ENCODE results near the gene EHF.

The EHF gene

GRCh38 chr11:34601609-34602008 is 19.3 kb upstream of the EHF start:
- no peak overlapping the region for H2AFZ ChIP-seq (ENCODE audit: low read length)
- H2BK12ac ChIP-seq (ENCODE audit: low read length) = no peak overlapping the region
- no peak overlapping the region for H3K23ac ChIP-seq (ENCODE audit: low read depth, low read length, poor library complexity)
- no peak overlapping the region for H3K4me3 ChIP-seq (ENCODE audit: low read length in 2 of 2)
- H3K4ac ChIP-seq (ENCODE audit: low read length) = no peak overlapping the region
- no peak for DNase-seq (ENCODE audit: low spot score)
- no peak overlapping the region for H3K18ac ChIP-seq (ENCODE audit: low read length)
- no peak overlapping the region for H2BK5ac ChIP-seq (ENCODE audit: low read length)
- H3K79me1 ChIP-seq (ENCODE audit: low read depth, low read length) = no peaks in the 10 kb centered on the region
- H3K9me3 ChIP-seq (replicated peaks in 1 of 2; ENCODE audit: control insufficient read depth in 2 of 2, insufficient read depth in 1 of 2, low read depth in 1 of 2, low read length in 2 of 2) = no peaks in the 10 kb centered on the region
- no peak overlapping the region for H3K14ac ChIP-seq (ENCODE audit: low read length)
- no peak overlapping the region for H2BK120ac ChIP-seq (ENCODE audit: low read depth, low read length)
- H2BK15ac ChIP-seq (ENCODE audit: low read length) = no peak overlapping the region
- no peaks in the 10 kb centered on the region for H3K36me3 ChIP-seq (replicated peaks in 1 of 2; ENCODE audit: control insufficient read depth in 2 of 2, insufficient read depth in 2 of 2, low read length in 2 of 2)
- H3K27ac ChIP-seq (replicated peaks; ENCODE audit: low read length) = no peak overlapping the region
- no CpG with 5 or more reads among the region's 5 CpGs for WGBS, 2 donors (ENCODE audit: extremely low coverage in 2 of 2, insufficient read length in 2 of 2, insufficient replicate concordance in 1 of 2)
- peaks cover 4 to 7% of the 10 kb centered on the region in 2 donors for H3K4me1 ChIP-seq (ENCODE audit: control insufficient read depth in 2 of 2, insufficient read depth in 1 of 2, low read depth in 1 of 2, low read length in 2 of 2)
- H3K27me3 ChIP-seq (ENCODE audit: control insufficient read depth in 3 of 3, insufficient read depth in 3 of 3, low read depth in 1 of 3, low read length in 3 of 3) = peaks cover 0 to 8% (median 0%) of the 10 kb centered on the region in 3 experiments
- no peak overlapping the region for H3K4me2 ChIP-seq (ENCODE audit: insufficient read depth, low read length, poor library complexity, severe bottlenecking)
- H3K9ac ChIP-seq (ENCODE audit: low read depth, low read length, poor library complexity) = no peak overlapping the region
- no peak overlapping the region for H2AK5ac ChIP-seq (ENCODE audit: low read depth, low read length)
- no peak overlapping the region for H4K8ac ChIP-seq (ENCODE audit: low read depth, low read length)
- H4K91ac ChIP-seq (ENCODE audit: low read depth, low read length, poor library complexity) = no peak overlapping the region

DNA sequence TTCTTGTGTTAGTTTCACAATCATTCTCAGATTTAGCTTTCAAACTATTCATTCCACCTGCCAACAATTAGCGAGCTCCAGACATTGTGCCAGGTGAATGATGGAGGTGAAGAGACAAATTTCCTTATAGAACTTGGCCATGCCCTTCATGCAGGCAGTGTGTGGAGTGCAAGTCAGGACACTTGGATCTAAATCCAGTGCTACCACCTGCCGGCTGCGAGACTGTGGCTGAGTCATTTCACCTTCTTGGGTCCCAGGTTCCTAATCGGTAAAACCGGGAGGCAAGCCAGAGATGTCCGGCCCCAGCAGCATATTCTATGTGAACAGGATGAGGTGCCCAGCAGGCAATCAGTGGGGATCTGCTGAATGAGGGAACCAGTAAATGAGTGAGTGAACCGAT is 18.6 kb upstream of the EHF start:
- no peaks in the 10 kb centered on the region for H3K9me3 ChIP-seq (replicated peaks in 1 of 2; ENCODE audit: control insufficient read depth in 2 of 2, insufficient read depth in 1 of 2, low read depth in 1 of 2, low read length in 2 of 2)
- H3K4me2 ChIP-seq (ENCODE audit: insufficient read depth, low read length, poor library complexity, severe bottlenecking) = no peak overlapping the region
- no peak for DNase-seq (ENCODE audit: low spot score)
- H3K18ac ChIP-seq (ENCODE audit: low read length) = no peak overlapping the region
- H3K36me3 ChIP-seq (replicated peaks in 1 of 2; ENCODE audit: control insufficient read depth in 2 of 2, insufficient read depth in 2 of 2, low read length in 2 of 2) = no peaks in the 10 kb centered on the region
- no peak overlapping the region for H2BK120ac ChIP-seq (ENCODE audit: low read depth, low read length)
- H3K4ac ChIP-seq (ENCODE audit: low read length) = no peak overlapping the region
- H2BK15ac ChIP-seq (ENCODE audit: low read length) = no peak overlapping the region
- no peak overlapping the region for H4K8ac ChIP-seq (ENCODE audit: low read depth, low read length)
- no peak overlapping the region for H3K4me3 ChIP-seq (ENCODE audit: low read length in 2 of 2)
- H3K79me1 ChIP-seq (ENCODE audit: low read depth, low read length) = no peaks in the 10 kb centered on the region
- peaks cover 0 to 8% (median 0%) of the 10 kb centered on the region in 3 experiments for H3K27me3 ChIP-seq (ENCODE audit: control insufficient read depth in 3 of 3, insufficient read depth in 3 of 3, low read depth in 1 of 3, low read length in 3 of 3)
- H3K4me1 ChIP-seq (ENCODE audit: control insufficient read depth in 2 of 2, insufficient read depth in 1 of 2, low read depth in 1 of 2, low read length in 2 of 2) = peaks cover 4 to 7% of the 10 kb centered on the region in 2 donors
- no peak overlapping the region for H2BK5ac ChIP-seq (ENCODE audit: low read length)
- no peak overlapping the region for H3K23ac ChIP-seq (ENCODE audit: low read depth, low read length, poor library complexity)
- no peak overlapping the region for H2AFZ ChIP-seq (ENCODE audit: low read length)
- H2AK5ac ChIP-seq (ENCODE audit: low read depth, low read length) = no peak overlapping the region
- H3K9ac ChIP-seq (ENCODE audit: low read depth, low read length, poor library complexity) = no peak overlapping the region
- H4K91ac ChIP-seq (ENCODE audit: low read depth, low read length, poor library complexity) = no peak overlapping the region
- H2BK12ac ChIP-seq (ENCODE audit: low read length) = no peak overlapping the region
- H3K14ac ChIP-seq (ENCODE audit: low read length) = no peak overlapping the region
- H3K27ac ChIP-seq (replicated peaks; ENCODE audit: low read length) = no peak overlapping the region
- no CpG with 5 or more reads among the region's 7 CpGs for WGBS, 2 donors (ENCODE audit: extremely low coverage in 2 of 2, insufficient read length in 2 of 2, insufficient replicate concordance in 1 of 2)

DNA sequence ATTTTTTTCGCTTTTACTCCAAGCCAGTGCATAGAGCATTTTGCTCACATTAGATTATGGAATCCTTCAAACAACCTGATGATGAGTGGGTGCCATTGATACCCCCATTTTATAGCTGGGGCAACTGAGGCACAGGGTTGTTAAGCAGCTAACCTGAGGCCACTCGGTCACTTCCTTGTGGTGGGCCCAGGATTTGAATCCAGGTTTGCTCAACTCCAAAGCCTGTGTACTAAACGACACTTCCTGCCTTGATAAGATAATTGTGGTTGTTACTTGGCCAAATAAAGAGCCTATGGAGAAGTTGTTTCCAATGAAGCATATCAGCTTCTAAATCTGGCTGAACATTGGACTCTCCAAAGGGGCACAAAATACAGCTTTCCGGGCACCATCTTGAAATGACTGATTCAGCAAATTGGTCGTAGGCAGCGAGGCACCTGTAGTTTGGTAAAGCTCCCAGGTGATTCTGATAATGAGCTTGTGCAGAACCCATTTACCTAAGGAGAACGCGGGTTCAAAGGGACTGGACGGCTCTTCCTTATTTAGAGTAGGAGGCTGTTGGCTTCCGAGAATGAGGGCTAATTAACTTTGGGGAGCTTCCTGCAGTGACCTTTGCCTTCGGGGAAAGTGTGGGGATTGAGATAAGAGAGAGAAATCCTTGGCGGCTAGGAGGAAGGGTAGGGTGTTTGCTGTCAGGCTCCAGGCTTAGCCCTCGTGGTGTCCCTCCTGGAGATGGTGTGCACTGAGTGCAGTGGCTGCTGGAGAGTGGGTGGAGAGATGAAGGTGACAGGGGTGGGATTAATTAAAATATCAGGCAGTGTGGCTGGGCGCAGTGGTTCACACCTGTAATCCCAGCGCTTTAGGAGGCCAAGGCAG is 17.5 kb upstream of the EHF start:
- Histone ChIP-seq H2AFZ (ENCODE audit: low read length) (no peak overlapping the region), H3K4me3 (ENCODE audit: low read length in 2 of 2) (no peak overlapping the region), H2AK5ac (ENCODE audit: low read depth, low read length) (no peak overlapping the region), H3K4ac (ENCODE audit: low read length) (no peak overlapping the region), H3K27me3 (ENCODE audit: control insufficient read depth in 3 of 3, insufficient read depth in 3 of 3, low read depth in 1 of 3, low read length in 3 of 3) (peaks cover 0 to 8% (median 0%) of the 10 kb centered on the region in 3 experiments), H3K18ac (ENCODE audit: low read length) (no peak overlapping the region), H2BK120ac (ENCODE audit: low read depth, low read length) (no peak overlapping the region), H3K36me3 (replicated peaks in 1 of 2; ENCODE audit: control insufficient read depth in 2 of 2, insufficient read depth in 2 of 2, low read length in 2 of 2) (no peaks in the 10 kb centered on the region), H3K4me2 (ENCODE audit: insufficient read depth, low read length, poor library complexity, severe bottlenecking) (no peak overlapping the region), H4K8ac (ENCODE audit: low read depth, low read length) (no peak overlapping the region), H3K27ac (replicated peaks; ENCODE audit: low read length) (no peak overlapping the region), H3K23ac (ENCODE audit: low read depth, low read length, poor library complexity) (no peak overlapping the region), H3K4me1 (ENCODE audit: control insufficient read depth in 2 of 2, insufficient read depth in 1 of 2, low read depth in 1 of 2, low read length in 2 of 2) (peaks cover 4 to 7% of the 10 kb centered on the region in 2 donors), H3K79me1 (ENCODE audit: low read depth, low read length) (no peaks in the 10 kb centered on the region), H2BK15ac (ENCODE audit: low read length) (no peak overlapping the region), H2BK12ac (ENCODE audit: low read length) (no peak overlapping the region), H3K9me3 (replicated peaks in 1 of 2; ENCODE audit: control insufficient read depth in 2 of 2, insufficient read depth in 1 of 2, low read depth in 1 of 2, low read length in 2 of 2) (no peaks in the 10 kb centered on the region), H2BK5ac (ENCODE audit: low read length) (no peak overlapping the region), H4K91ac (ENCODE audit: low read depth, low read length, poor library complexity) (no peak overlapping the region), H3K14ac (ENCODE audit: low read length) (no peak overlapping the region), H3K9ac (ENCODE audit: low read depth, low read length, poor library complexity) (no peak overlapping the region)
- WGBS, 2 donors (ENCODE audit: extremely low coverage in 2 of 2, insufficient read length in 2 of 2, insufficient replicate concordance in 1 of 2) = no CpG with 5 or more reads among the region's 15 CpGs
- DNase-seq (ENCODE audit: low spot score) = no peak

DNA sequence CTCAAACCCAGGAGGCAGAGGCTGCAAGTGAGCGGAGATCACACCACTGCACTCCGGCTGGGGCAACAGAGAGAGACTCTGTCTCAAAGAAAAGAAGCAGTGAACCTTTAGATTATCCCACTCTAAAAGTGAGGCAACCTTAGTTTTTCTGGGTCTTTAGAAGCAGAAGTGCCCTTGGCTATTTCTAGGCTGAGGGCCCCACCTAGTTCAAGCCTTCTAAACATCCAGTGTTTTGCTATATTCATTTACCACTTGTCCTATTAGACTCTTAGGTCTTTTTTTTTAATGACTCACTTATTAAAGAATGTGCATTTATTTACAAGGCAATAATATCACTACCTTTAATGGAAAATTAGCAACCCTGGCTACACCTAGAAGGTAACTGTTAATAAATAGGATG is 16.7 kb upstream of the EHF start:
- DNase-seq (ENCODE audit: low spot score) = no peak
- WGBS, 2 donors (ENCODE audit: extremely low coverage in 2 of 2, insufficient read length in 2 of 2, insufficient replicate concordance in 1 of 2) = no CpG with 5 or more reads among the region's 2 CpGs
- H3K4ac ChIP-seq (ENCODE audit: low read length) = no peak overlapping the region

More for the DNA sequence above, 16.7 kb upstream of the EHF start:
- H3K36me3 ChIP-seq (replicated peaks in 1 of 2; ENCODE audit: control insufficient read depth in 2 of 2, insufficient read depth in 2 of 2, low read length in 2 of 2) = no peaks in the 10 kb centered on the region
- H3K9ac ChIP-seq (ENCODE audit: low read depth, low read length, poor library complexity) = no peak overlapping the region
- H3K4me1 ChIP-seq (ENCODE audit: control insufficient read depth in 2 of 2, insufficient read depth in 1 of 2, low read depth in 1 of 2, low read length in 2 of 2) = peaks cover 4 to 7% of the 10 kb centered on the region in 2 donors
- no peak overlapping the region for H3K27ac ChIP-seq (replicated peaks; ENCODE audit: low read length)
- no peak overlapping the region for H3K23ac ChIP-seq (ENCODE audit: low read depth, low read length, poor library complexity)
- no peak overlapping the region for H2BK5ac ChIP-seq (ENCODE audit: low read length)
- H2BK15ac ChIP-seq (ENCODE audit: low read length) = no peak overlapping the region
- H3K14ac ChIP-seq (ENCODE audit: low read length) = no peak overlapping the region
- peaks cover 0 to 8% (median 0%) of the 10 kb centered on the region in 3 experiments for H3K27me3 ChIP-seq (ENCODE audit: control insufficient read depth in 3 of 3, insufficient read depth in 3 of 3, low read depth in 1 of 3, low read length in 3 of 3)
- no peak overlapping the region for H3K18ac ChIP-seq (ENCODE audit: low read length)
- no peak overlapping the region for H2AK5ac ChIP-seq (ENCODE audit: low read depth, low read length)
- no peaks in the 10 kb centered on the region for H3K9me3 ChIP-seq (replicated peaks in 1 of 2; ENCODE audit: control insufficient read depth in 2 of 2, insufficient read depth in 1 of 2, low read depth in 1 of 2, low read length in 2 of 2)
- no peak overlapping the region for H4K8ac ChIP-seq (ENCODE audit: low read depth, low read length)
- H3K4me3 ChIP-seq (ENCODE audit: low read length in 2 of 2) = no peak overlapping the region
- no peak overlapping the region for H2AFZ ChIP-seq (ENCODE audit: low read length)
- H4K91ac ChIP-seq (ENCODE audit: low read depth, low read length, poor library complexity) = no peak overlapping the region
- no peak overlapping the region for H2BK12ac ChIP-seq (ENCODE audit: low read length)
- no peaks in the 10 kb centered on the region for H3K79me1 ChIP-seq (ENCODE audit: low read depth, low read length)
- H3K4me2 ChIP-seq (ENCODE audit: insufficient read depth, low read length, poor library complexity, severe bottlenecking) = no peak overlapping the region
- H2BK120ac ChIP-seq (ENCODE audit: low read depth, low read length) = no peak overlapping the region
